ENCODE data around the gene AKT3.

AKT3 gene

DNA sequence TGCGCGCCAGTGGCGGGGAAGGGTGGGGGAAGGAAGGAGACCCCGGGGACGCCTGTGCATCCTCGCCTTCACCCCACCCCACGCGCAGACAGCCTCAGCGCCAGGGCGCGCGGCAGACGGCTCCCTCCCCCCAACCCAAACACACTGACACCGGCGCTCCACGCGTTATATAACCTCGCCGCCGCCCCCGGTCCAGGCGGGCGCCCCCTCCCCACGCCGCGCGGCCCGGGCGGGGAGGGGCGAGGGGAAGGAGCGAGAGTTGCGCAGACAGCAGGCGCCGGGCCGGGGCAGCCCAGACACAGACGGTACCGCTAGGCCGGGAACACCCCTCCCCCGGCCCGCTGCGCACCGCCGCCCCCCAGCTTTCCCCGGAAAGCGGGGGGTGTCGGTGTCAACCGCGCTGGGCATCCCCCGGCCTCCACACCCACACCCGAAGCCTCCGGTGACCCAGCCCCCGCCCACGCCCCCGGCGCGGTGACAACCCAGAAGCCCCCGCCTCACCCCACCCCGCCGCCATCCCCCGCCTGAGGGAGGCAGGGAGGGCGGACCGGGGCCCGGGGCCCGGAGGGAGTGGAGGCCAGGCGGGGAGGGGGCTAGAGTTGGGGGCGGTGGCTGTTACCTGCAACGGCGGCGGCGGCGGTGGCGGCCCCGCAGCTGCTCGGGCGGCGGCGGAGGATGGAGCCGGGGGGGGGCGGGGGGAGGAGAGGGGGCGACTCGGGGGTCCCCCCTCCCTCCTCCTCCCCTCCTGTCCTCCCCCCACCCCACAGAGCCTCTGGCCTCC, 432 bp downstream of the AKT3 start:
- peak; percentile 21 for DNase-seq (ENCODE audit: low read depth)
- peak overlapping the region; percentile 60 for H3K4me3 ChIP-seq (ENCODE audit: low read depth, low read length)
- TF ChIP-seq, protein P1, sequence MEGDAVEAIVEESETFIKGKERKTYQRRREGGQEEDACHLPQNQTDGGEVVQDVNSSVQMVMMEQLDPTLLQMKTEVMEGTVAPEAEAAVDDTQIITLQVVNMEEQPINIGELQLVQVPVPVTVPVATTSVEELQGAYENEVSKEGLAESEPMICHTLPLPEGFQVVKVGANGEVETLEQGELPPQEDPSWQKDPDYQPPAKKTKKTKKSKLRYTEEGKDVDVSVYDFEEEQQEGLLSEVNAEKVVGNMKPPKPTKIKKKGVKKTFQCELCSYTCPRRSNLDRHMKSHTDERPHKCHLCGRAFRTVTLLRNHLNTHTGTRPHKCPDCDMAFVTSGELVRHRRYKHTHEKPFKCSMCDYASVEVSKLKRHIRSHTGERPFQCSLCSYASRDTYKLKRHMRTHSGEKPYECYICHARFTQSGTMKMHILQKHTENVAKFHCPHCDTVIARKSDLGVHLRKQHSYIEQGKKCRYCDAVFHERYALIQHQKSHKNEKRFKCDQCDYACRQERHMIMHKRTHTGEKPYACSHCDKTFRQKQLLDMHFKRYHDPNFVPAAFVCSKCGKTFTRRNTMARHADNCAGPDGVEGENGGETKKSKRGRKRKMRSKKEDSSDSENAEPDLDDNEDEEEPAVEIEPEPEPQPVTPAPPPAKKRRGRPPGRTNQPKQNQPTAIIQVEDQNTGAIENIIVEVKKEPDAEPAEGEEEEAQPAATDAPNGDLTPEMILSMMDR (IDR thresholded peaks at IDR 0.05; ENCODE audit: insufficient read depth, low read depth, low read length, missing control alignments), result no peak

DNA sequence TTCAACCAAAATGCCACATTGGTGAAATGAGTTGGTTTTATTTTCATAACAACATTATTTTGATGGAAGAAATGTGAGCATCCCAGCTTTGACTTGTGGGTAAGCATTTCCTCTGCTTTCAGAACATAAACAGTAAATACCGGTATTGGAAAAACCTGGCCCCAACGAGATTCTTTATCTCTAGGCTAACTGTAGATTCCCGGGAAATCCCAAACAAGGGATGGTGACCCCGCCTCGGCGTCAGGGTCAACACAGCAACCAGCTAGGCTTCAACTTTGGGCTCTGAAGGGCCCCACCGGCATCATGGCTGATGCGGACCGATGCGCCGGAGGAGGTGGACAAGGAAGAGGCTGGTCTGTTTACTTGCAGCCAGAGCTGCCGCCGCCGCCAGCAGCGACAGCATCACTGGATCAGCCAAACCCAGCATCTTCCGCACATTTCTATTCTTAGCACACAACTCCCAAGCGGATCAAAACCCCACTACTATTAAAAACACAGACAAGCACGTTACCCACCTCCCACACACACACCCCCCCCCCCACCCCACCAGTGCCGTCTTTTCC, 1.1 kb downstream of the AKT3 start:
- DNase-seq (ENCODE audit: low read depth), result peak; percentile 44
- TF ChIP-seq, protein P1 (IDR thresholded peaks at IDR 0.05; ENCODE audit: insufficient read depth, low read depth, low read length, missing control alignments), result no peak
- peak overlapping the region; percentile 60 for H3K4me3 ChIP-seq (ENCODE audit: low read depth, low read length)

DNA sequence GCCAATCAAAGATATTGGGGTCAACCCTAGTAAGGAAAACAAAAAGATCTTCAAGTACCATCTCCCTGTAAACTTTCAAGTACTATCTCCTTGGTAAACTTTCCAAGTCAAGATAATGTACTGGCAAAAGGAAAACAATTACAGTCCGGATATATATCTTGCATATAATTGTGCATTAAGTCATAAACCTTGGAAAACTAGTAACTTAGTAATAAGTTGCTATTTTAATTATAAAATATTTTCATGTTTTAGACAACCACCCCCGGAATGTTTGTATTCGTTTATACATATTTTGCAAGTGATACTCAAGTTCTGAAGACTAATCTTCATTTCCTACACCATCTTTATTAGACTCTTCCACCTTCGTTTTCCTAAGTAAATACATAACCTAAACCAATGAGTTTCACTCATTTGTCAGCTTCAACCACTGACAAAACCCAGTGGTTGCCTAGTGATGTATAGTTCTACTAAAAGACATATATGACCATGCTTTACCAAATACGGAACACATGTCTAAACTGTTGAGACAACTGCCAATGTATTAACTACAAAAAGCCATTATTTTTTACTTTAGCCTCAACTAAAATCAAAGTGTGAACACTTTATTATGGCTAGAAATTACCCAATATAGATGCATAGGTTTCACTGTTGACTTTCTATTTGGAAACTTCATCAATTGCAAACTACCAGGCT, 1.7 kb downstream of the AKT3 start:
- DNase-seq (ENCODE audit: low read depth), result no peak
- TF ChIP-seq, protein P1 (IDR thresholded peaks at IDR 0.05; ENCODE audit: insufficient read depth, low read depth, low read length, missing control alignments), result no peak
- peak overlapping the region; percentile 60 for H3K4me3 ChIP-seq (ENCODE audit: low read depth, low read length)

DNA sequence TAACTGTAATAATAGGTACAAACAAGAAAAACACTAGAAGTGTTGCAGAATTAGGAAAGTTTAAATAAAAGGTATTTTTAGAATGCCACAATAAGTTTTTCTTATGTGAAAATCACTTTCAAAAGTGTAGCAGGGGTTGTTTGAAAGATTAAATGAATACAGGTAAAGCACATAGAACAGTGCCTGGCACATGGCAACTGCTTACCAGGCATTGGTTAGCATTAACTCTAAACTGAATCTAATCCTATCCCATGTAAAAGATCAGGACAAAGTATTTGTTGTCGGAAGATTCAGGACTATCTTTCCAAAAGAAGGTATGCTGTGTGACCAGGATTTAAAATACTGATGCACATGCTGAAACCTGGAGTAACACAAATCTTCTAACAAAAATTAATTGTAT, 3.3 kb downstream of the AKT3 start:
- TF ChIP-seq, protein P1 (IDR thresholded peaks at IDR 0.05; ENCODE audit: insufficient read depth, low read depth, low read length, missing control alignments), result no peak

DNA sequence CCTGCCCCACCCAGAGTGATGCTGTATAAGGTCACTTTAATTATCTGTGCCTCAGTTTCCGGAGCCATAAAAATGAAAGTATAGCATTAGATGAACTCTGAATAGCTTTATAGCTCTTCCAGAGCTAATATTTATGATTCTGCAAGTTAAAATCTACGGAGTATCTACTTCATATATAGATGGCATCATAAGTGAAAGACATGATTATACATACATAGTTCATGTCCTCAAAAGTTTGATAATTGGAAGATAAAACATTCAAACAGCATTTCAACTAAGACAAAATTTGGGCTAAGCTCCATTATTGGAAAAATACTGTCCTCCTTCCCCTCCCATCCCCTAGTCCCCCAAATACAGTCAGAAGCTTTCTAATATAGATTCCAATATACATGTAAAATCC, 4.2 kb downstream of the AKT3 start:
- H3K4me3 ChIP-seq (ENCODE audit: low read depth, low read length), result no peak overlapping the region
- DNase-seq (ENCODE audit: low read depth), result no peak
- TF ChIP-seq, protein P1 (IDR thresholded peaks at IDR 0.05; ENCODE audit: insufficient read depth, low read depth, low read length, missing control alignments), result no peak

More for the DNA sequence above, 3.3 kb downstream of the AKT3 start:
- DNase-seq (ENCODE audit: low read depth), result no peak
- no peak overlapping the region for H3K4me3 ChIP-seq (ENCODE audit: low read depth, low read length)

DNA sequence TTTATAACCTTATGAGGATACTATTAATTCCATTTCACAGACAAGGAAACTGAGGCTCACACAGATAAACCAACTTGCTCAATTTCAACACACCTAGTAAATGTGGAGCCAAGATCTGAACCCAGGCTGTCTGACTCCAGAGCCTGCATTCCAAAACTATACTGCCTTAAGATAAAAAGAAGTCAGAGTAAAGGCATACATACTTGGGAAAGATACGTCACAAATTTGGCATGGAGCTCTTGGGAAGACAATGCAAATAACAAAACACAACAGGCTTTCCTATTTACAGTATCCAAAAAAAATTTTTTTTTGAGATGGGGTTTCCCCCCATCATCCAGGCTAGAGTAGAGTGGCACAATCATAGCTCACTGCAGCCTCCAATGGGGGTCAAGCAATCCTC, 5.9 kb downstream of the AKT3 start:
- no peak overlapping the region for H3K4me3 ChIP-seq (ENCODE audit: low read depth, low read length)
- TF ChIP-seq, protein P1 (IDR thresholded peaks at IDR 0.05; ENCODE audit: insufficient read depth, low read depth, low read length, missing control alignments), result no peak
- no peak for DNase-seq (ENCODE audit: low read depth)
